Stimulated activated naive CD8-positive, alpha-beta T cell treated with anti-CD3 and anti-CD28 coated beads, Interleukin-15, amount 100 ng/mL, for 72 hours (primary cell): ENCODE measurements around the gene CLUH.
"Not testable (repeated sequence)": the region's sequence is repeated elsewhere in the genome, so short reads cannot be mapped to it uniquely, and the experiment has no call there.

Source experiments
- ATAC-seq: fragments of 150-1000 bp; cut with Tn5 transposase; 2 replicates; pipeline ENCODE4 v1.10.0; 2021; ENCODE audit warnings: mild to moderate bottlenecking, moderate library complexity
- DNase-seq, 2 donors: peaks; one replicate each; pipeline ENCODE4 v3.0.0; 2021 to 2022
- H3K27ac Mint-ChIP-seq, 2 donors: one replicate each; pipeline ENCODE4 v1.8.0; 2022; ENCODE audit warnings: mild to moderate bottlenecking in 2 of 2, mixed read lengths in 2 of 2, moderate library complexity in 2 of 2
- H3K27me3 Mint-ChIP-seq: one replicate; pipeline ENCODE4 v1.8.0; 2022; ENCODE audit warnings: mixed read lengths
- H3K4me1 Mint-ChIP-seq: one replicate; pipeline ENCODE4 v1.8.0; 2022; ENCODE audit warnings: mild to moderate bottlenecking, mixed read lengths
- H3K4me3 Mint-ChIP-seq, 2 donors: one replicate each; pipeline ENCODE4 v1.8.0; 2022; ENCODE audit warnings: mild to moderate bottlenecking in 2 of 2, mixed read lengths in 2 of 2, moderate library complexity in 1 of 2
- H3K9me3 Mint-ChIP-seq, 2 donors: one replicate each; pipeline ENCODE4 v1.8.0; 2022; ENCODE audit warnings: mixed read lengths in 2 of 2

The CLUH gene

GRCh38 chr17:2688351-2689342 lies 22.9 kb downstream of the CLUH start:
- DNase-seq (no peak), ATAC-seq (peak; percentile 16)
- Mint-ChIP-seq H3K4me3 (peak overlapping the region in 1 of 2 donors; percentile 10), H3K4me1 (peaks cover 17% of the 10 kb centered on the region), H3K27me3 (no peaks in the 10 kb centered on the region), H3K9me3 (no peaks in the 10 kb centered on the region), H3K27ac (peak overlapping the region; percentile 19 to 59)

GRCh38 chr17:2687074-2687418 lies 24.5 kb downstream of the CLUH start:
- Mint-ChIP-seq H3K27ac (peak overlapping the region in 1 of 2 donors; percentile 93), H3K9me3 (no peaks in the 10 kb centered on the region), H3K4me1 (peaks cover 17% of the 10 kb centered on the region), H3K4me3 (no peak overlapping the region), H3K27me3 (no peaks in the 10 kb centered on the region)
- ATAC-seq = no peak
- DNase-seq = no peak

GRCh38 chr17:2685696-2686095 lies 25.9 kb downstream of the CLUH start:
- Mint-ChIP-seq H3K9me3 (no peaks in the 10 kb centered on the region), H3K27me3 (no peaks in the 10 kb centered on the region), H3K4me3 (no peak overlapping the region), H3K4me1 (peaks cover 17% of the 10 kb centered on the region), H3K27ac (peak overlapping the region in 1 of 2 donors; percentile 74)
- DNase-seq = no peak
- no peak for ATAC-seq

- Mint-ChIP-seq H3K4me1 (peaks cover 17% of the 10 kb centered on the region), H3K27me3 (no peaks in the 10 kb centered on the region), H3K9me3 (no peaks in the 10 kb centered on the region), H3K4me3 (no peak overlapping the region), H3K27ac (no peak overlapping the region)
- DNase-seq = no peak
- no peak for ATAC-seq
Observed at GRCh38 chr17:2684549-2684948, 27.0 kb downstream of the CLUH start.

- Mint-ChIP-seq H3K4me3 (no peak overlapping the region), H3K27me3 (no peaks in the 10 kb centered on the region), H3K4me1 (peaks cover 11% of the 10 kb centered on the region), H3K9me3 (no peaks in the 10 kb centered on the region), H3K27ac (peak overlapping the region in 1 of 2 donors; percentile 54)
- ATAC-seq (no peak), DNase-seq (no peak)
Observed at GRCh38 chr17:2683912-2684311, 27.7 kb downstream of the CLUH start.

GRCh38 chr17:2682176-2682938 lies 29.2 kb downstream of the CLUH start:
- H3K27ac Mint-ChIP-seq = no peak overlapping the region
- DNase-seq = no peak

GRCh38 chr17:2681650-2682049 lies 29.9 kb downstream of the CLUH start:
- no peaks in the 10 kb centered on the region for H3K27me3 Mint-ChIP-seq

More at GRCh38 chr17:2682176-2682938, 29.2 kb downstream of the CLUH start:
- H3K4me3 Mint-ChIP-seq = no peak overlapping the region
- ATAC-seq = no peak
- no peaks in the 10 kb centered on the region for H3K27me3 Mint-ChIP-seq
- peaks cover 5% of the 10 kb centered on the region for H3K4me1 Mint-ChIP-seq
- no peaks in the 10 kb centered on the region for H3K9me3 Mint-ChIP-seq

GRCh38 chr17:2680961-2681360 lies 30.6 kb downstream of the CLUH start:
- Mint-ChIP-seq H3K27me3 (no peaks in the 10 kb centered on the region), H3K4me3 (no peak overlapping the region), H3K27ac (peak overlapping the region in 1 of 2 donors; percentile 5), H3K4me1 (no peaks in the 10 kb centered on the region), H3K9me3 (no peaks in the 10 kb centered on the region)
- DNase-seq (no peak), ATAC-seq (no peak)

More at GRCh38 chr17:2681650-2682049, 29.9 kb downstream of the CLUH start:
- no peak overlapping the region for H3K4me3 Mint-ChIP-seq
- DNase-seq = no peak
- no peak for ATAC-seq
- no peaks in the 10 kb centered on the region for H3K4me1 Mint-ChIP-seq
- peak overlapping the region in 1 of 2 donors; percentile 67 for H3K27ac Mint-ChIP-seq
- no peaks in the 10 kb centered on the region for H3K9me3 Mint-ChIP-seq

- not testable (repeated sequence) for H3K27me3 Mint-ChIP-seq, H3K27ac Mint-ChIP-seq, ATAC-seq, H3K9me3 Mint-ChIP-seq, H3K4me1 Mint-ChIP-seq, H3K4me3 Mint-ChIP-seq, DNase-seq
Observed at GRCh38 chr17:2679247-2679646, 32.3 kb downstream of the CLUH start.

- Mint-ChIP-seq H3K27ac (no peak overlapping the region), H3K9me3 (no peaks in the 10 kb centered on the region), H3K4me3 (no peak overlapping the region), H3K27me3 (no peaks in the 10 kb centered on the region), H3K4me1 (peaks cover 6% of the 10 kb centered on the region)
- no peak for DNase-seq
- no peak for ATAC-seq
Observed at GRCh38 chr17:2672026-2672425, 39.5 kb downstream of the CLUH start.

- H3K9me3 Mint-ChIP-seq, H3K27me3 Mint-ChIP-seq, H3K27ac Mint-ChIP-seq, H3K4me3 Mint-ChIP-seq, DNase-seq, ATAC-seq: not testable (repeated sequence)
- H3K4me1 Mint-ChIP-seq = peaks cover 41% of the 10 kb centered on the region
Observed at GRCh38 chr17:2660410-2660809, 51.2 kb downstream of the CLUH start.

- H3K4me1 Mint-ChIP-seq = peaks cover 46% of the 10 kb centered on the region
- not testable (repeated sequence) for ATAC-seq, H3K9me3 Mint-ChIP-seq, DNase-seq, H3K27me3 Mint-ChIP-seq, H3K27ac Mint-ChIP-seq, H3K4me3 Mint-ChIP-seq
Observed at GRCh38 chr17:2659337-2659736, 52.2 kb downstream of the CLUH start.

- no peak for ATAC-seq
Observed at GRCh38 chr17:2656283-2656682, 55.3 kb downstream of the CLUH start.

GRCh38 chr17:2655546-2655945 lies 56.0 kb downstream of the CLUH start:
- Mint-ChIP-seq H3K27me3 (no peaks in the 10 kb centered on the region), H3K4me1 (peaks cover 39% of the 10 kb centered on the region), H3K4me3 (no peak overlapping the region), H3K27ac (peak overlapping the region in 1 of 2 donors; percentile 3), H3K9me3 (peaks cover 4 to 7% of the 10 kb centered on the region in 2 donors)
- no peak for ATAC-seq
- no peak for DNase-seq

More at GRCh38 chr17:2656283-2656682, 55.3 kb downstream of the CLUH start:
- no peaks in the 10 kb centered on the region for H3K27me3 Mint-ChIP-seq
- no peak overlapping the region for H3K4me3 Mint-ChIP-seq
- no peak for DNase-seq
- H3K27ac Mint-ChIP-seq = no peak overlapping the region
- H3K9me3 Mint-ChIP-seq = peaks cover 4 to 7% of the 10 kb centered on the region in 2 donors
- peaks cover 46% of the 10 kb centered on the region for H3K4me1 Mint-ChIP-seq

GRCh38 chr17:2652911-2653310 lies 58.7 kb downstream of the CLUH start:
- ATAC-seq, H3K27me3 Mint-ChIP-seq, H3K4me3 Mint-ChIP-seq, DNase-seq, H3K9me3 Mint-ChIP-seq, H3K27ac Mint-ChIP-seq: not testable (repeated sequence)
- peaks cover 28% of the 10 kb centered on the region for H3K4me1 Mint-ChIP-seq

GRCh38 chr17:2649191-2649590 lies 62.4 kb downstream of the CLUH start:
- Mint-ChIP-seq H3K4me1 (peaks cover 2% of the 10 kb centered on the region), H3K9me3 (peaks cover 4 to 7% of the 10 kb centered on the region in 2 donors), H3K27ac (no peak overlapping the region), H3K27me3 (no peaks in the 10 kb centered on the region), H3K4me3 (no peak overlapping the region)
- DNase-seq (no peak), ATAC-seq (no peak)
